GM12891 (cell line): ENCODE data around the gene TNS3.

Experiments used
- POLR2A ChIP-seq: IDR thresholded peaks from 2 replicates; pipeline ENCODE4 v1.6.1; 2011; ENCODE audit warnings: low read depth, low read length, control low read depth
- POLR2AphosphoS5 ChIP-seq: IDR thresholded peaks from 2 replicates; pipeline ENCODE4 v1.6.1; 2011; ENCODE audit warnings: low read depth, low read length, control low read depth
- SPI1 ChIP-seq: IDR thresholded peaks from 2 replicates; pipeline ENCODE4 v1.6.1; 2011; ENCODE audit warnings: low read depth, low read length, control low read depth
- TAF1 ChIP-seq: IDR thresholded peaks from 2 replicates; pipeline ENCODE4 v1.6.1; 2011; ENCODE audit warnings: low read depth, low read length, control low read depth

- TF ChIP-seq POLR2A (no peak), POLR2AphosphoS5 (no peak), SPI1 (no peak), TAF1 (no peak)
These were observed 10.0 kb upstream of the TNS3 start for GRCh38 chr7:47591655-47592572.
